GM21367 (cell line): ENCODE data around the gene PWP2.

Source experiments
- ATAC-seq: cut with Tn5 transposase; IDR thresholded peaks from one replicate; pipeline ENCODE4 v1.9.1; 2021; ENCODE audit not compliant: unreplicated experiment

PWP2 gene

DNA sequence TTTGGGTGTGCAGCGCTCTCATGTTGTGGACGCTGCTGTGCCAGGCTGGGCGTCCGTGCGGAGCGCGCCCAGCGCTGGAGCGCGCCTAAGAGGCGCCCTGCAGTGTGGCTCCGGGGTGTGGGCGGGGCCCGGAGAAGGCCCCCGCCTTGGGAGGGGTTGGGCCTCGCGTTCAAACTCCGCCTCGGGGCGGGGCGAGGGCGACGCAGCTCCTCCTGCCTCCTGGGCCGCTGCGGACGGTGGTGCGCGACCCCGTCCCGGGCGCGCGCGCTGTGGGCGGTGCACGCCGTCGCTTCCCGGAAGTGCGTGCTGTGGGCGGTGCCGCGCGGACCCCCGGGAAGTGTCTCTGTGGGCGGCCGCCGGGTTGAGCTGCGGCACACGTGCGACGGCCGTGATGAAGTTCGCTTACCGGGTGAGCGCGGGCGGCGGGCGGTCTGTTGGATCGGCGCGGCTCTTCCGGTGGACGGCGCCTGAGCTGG lies at the start of gene PWP2:
Gene PWP2, plus strand, starts transcription at position 374 of the 476 bp plus-strand sequence. Its CDS starts 18 bp downstream, at position 392.
- ATAC-seq, result peak; percentile 81

DNA sequence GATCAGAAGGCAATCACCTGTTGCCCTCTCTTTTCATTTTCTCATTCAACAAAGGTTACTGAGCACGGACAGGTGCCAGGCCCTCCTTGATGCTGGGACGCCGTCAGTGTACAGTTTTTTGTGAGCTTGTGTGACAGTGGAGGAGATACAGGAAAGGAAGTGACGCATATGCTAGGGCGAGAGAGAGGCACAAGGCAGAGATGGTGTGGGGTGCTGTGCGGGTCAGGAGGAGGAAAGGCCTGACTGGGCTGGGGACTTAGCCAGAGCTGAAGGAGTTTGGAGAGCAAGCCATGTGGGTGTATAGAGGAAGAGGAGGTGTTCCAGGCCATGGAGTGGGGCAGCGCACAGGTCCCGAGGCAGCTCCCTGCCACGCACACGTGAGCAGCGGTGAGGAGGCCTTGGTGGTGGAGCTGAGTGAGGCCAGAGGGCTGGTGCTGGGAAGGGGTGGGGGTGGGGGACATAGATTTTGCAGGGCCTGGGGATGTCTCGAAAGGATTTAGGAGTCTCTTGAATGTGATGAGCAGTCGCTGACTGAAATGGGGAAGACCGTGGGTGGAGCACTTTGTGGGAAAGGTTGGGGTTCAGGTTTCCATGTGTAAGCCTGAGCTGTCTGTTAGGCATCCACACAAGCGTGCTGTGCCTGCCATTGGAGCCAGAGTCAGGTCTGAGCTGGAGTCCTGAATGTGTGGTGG lies 49.1 kb upstream of the PWP2 start:
- no peak for ATAC-seq

GRCh38 chr21:44058652-44058964 lies 48.6 kb upstream of the PWP2 start:
- no peak for ATAC-seq

- ATAC-seq, result no peak
Observed at GRCh38 chr21:44058981-44059380, 48.2 kb upstream of the PWP2 start.

DNA sequence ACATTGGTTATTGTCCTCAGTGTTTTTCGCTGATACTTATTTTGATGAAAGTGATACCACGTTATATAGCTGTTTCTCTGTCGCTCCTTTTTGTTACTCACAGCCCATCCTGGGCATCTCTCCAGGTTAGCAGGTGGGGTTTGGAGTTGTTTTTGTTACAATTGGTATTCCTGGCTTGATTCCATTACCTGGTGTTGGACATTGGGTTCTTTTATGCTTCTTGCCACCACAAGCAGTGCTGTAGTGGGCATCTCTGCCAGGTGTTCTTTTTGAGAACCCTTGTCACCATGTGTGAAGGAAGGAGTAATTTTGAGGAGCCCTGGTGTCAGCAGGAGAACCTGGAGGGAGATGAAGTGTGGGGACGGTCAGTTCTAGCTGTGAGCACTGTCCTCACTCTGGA lies 47.5 kb upstream of the PWP2 start:
- no peak for ATAC-seq

GRCh38 chr21:44062380-44062779 lies 44.8 kb upstream of the PWP2 start:
- no peak for ATAC-seq

DNA sequence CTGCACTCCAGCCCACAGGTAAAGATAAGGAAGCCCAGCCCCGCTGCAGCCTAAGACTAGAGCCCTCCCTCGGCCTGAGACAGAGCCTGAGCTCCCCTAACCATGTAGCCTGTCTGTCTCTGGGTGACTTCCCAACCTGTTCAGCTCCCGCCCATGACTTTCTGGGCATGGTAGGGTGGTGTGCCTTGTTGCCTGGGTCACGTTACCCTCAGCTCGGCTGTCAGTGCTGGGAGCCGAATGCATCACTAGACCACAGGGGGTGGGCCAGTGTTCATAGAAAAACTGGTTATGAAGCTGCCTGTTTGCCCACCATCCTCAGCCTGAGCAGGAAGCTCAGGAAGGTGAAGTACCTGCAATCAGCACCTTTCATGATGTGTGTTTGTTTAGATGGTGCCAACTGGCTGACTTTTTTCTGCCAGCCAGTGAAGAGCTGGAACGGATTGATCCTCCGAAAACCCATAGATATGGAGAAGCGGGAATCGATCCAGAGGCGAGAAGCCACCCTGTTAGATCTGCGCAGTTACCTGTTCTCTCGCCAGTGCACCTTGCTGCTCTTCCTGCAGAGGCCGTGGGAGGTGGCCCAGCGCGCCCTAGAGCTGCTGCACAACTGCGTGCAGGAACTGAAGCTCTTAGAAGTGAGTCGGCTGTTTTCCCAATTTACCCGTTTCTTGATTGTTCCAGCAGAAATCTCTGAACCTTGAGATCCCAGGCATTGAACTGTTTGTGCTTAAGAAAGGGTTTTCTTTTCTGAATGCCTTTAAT lies 43.9 kb upstream of the PWP2 start:
- no peak for ATAC-seq

GRCh38 chr21:44064852-44065403 lies 42.3 kb upstream of the PWP2 start:
- ATAC-seq, result no peak

GRCh38 chr21:44065428-44065827 lies 41.8 kb upstream of the PWP2 start:
- ATAC-seq, result no peak

DNA sequence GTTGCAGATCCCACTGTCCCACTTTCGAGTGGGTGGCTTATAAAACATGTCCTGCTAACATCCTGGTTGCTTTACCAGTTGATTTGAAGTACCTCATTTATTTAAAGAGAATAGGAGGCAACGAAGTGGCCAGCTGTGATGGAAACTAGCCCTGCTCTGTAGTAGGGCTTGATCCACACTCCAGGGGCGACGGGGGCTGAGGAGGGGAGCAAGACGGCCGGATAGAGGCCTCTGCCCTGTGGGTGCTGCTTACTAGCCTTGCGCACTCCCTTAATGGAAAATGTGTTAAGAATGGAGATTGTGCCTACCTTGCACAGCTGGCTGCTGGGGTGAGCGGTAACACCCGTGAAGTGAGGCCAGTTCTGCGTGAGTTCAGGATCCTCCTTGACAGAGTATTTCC lies 41.1 kb upstream of the PWP2 start:
- no peak for ATAC-seq

- no peak for ATAC-seq
Observed at GRCh38 chr21:44067011-44067839, 40.0 kb upstream of the PWP2 start.

DNA sequence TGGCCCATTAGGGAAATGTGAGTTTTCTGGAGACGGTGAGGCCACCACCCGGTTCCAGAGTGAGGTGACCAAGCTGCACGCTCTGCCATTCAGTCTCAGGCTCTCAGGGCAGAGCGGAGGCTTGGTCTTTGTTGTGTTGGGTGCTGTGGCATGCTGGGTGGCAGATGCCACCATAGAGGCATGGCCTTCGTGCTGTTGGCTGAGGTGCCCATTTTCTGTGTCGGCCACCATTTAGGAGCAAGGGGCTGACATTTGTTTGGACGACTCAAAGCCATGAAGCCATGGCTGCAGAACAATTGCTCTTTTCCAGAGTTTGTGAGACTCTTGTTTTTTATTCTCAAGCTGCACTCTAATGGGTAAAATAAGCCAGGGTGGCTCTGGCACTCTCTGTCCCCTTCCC lies 36.8 kb upstream of the PWP2 start:
- no peak for ATAC-seq

GRCh38 chr21:44071359-44072104 lies 35.7 kb upstream of the PWP2 start:
- no peak for ATAC-seq

DNA sequence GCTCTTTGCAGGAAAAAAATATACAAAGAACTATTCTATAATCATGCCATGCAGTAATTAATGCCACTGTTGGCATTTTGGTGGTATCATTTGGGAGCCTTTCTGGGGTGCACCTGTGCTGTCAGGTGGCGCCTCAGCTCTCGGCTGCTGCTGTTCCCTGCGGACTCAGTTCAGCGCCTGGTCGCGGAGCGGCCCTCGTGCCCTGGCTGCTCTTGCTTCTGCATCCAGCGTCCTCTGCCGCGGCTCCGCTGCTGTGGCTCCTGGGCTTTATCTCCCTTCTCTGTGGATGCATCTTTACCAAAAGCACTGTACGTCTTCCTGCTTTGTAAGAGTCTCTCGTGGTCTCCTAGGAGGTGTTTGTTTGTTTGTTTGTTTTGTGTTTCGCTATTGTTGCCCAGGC lies 35.1 kb upstream of the PWP2 start:
- no peak for ATAC-seq

GRCh38 chr21:44074315-44074958 lies 32.8 kb upstream of the PWP2 start:
- no peak for ATAC-seq

DNA sequence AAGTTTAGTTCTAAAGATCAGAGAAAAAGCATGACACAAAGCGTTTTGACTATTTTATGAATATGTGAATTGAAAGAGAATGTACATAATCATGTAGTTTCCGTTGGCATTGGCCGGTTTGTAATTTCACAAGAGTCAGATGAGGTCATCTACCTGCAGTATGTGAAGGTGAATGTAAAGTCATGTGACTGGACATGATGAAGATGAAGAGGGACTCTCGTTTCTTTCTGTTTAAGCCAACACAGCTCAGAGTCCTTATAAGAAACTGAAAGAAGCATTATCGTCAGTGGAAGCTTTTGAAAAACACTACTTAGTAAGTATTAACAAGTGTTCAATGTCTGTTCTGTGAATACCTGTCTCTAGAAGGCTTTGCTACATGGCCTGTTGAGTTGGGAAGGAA lies 30.9 kb upstream of the PWP2 start:
- ATAC-seq, result no peak

DNA sequence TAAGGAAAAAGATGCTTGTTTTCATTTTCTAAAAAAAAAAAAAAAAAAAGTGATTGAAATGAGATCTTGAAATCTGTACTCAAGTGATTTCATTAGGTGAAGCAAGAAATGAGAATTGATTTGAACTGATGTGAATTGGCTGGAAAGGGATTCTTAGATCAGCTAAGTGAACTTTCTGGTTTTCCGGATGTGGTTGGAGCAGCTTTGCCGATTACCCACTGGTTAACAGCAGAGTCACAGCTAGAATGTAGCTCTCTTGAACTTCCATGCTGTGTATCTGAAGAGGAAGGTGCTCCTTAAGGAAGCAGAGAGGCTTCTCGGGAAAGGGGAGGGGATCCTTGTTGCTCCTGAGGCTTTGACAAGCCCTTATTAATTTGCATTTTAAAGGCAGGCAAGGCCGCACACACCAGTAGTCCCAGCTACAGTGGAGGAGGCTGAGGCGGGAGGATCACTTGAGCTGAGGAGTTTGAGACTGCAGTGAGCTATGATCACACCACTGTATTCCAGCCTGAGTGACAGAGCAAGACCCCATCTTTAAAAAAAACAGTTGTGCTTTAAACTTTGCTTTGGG lies 28.7 kb upstream of the PWP2 start:
- no peak for ATAC-seq

- no peak for ATAC-seq
Observed at GRCh38 chr21:44079446-44079845, 27.8 kb upstream of the PWP2 start.

GRCh38 chr21:44079846-44080245 lies 27.4 kb upstream of the PWP2 start:
- no peak for ATAC-seq
